SK-N-SH (cell line): ENCODE measurements around the gene MECP2. TPM values are rescaled to one million over a fixed set of nuclear protein-coding genes. Genes with fewer than 3 reads are reported as not detected.
"Not testable (repeated sequence)": the region's sequence is repeated elsewhere in the genome, so short reads cannot be mapped to it uniquely, and the experiment has no call there.

Source experiments
- CTCF ChIA-PET: fragments of 300-600, 350-600 bp; formaldehyde crosslinking; extraction: SDS; loops from one replicate; lab custom pipeline; 2021; lab: Yijun Ruan, JAX
- POLR2A ChIA-PET: fragments of 350-600 bp; sonication (Branson Sonifier 250); formaldehyde crosslinking; extraction: SDS; loops from one replicate; lab custom pipeline; 2020; ENCODE audit warnings: antibody characterized with exemption, inconsistent platforms; lab: Yijun Ruan, JAX
- DNase-seq: peaks from one replicate; pipeline ENCODE4 v3.0.0; 2012
- H2AFZ ChIP-seq: fragments of 200-600 bp; sonication (generic); 2 replicates; pipeline ENCODE4 v1.8.1; 2016; ENCODE audit warnings: antibody characterized with exemption, mild to moderate bottlenecking, low read depth
- H3F3A ChIP-seq: fragments of 200-600 bp; sonication (generic); replicated peaks from 2 replicates; pipeline ENCODE3; 2016; ENCODE audit warnings: antibody characterized with exemption, mild to moderate bottlenecking; ENCODE audit not compliant: insufficient read depth
- H3K27ac ChIP-seq, 2 experiments: fragments of 200-500 bp in 1 of 2; fragments of 200-600 bp in 1 of 2; sonication (Bioruptor generic) in 1 of 2; sonication (generic), shearing (Covaris generic) in 1 of 2; 2 replicates each; pipeline versions ENCODE4 v1.5.1 to v1.6.1; 2014 to 2016; ENCODE audit warnings: low read depth in 2 of 2, inconsistent platforms in 1 of 2, low read length in 1 of 2, mild to moderate bottlenecking in 1 of 2, mixed read lengths in 1 of 2
- H3K27me3 ChIP-seq: fragments of 200-600 bp; sonication (generic), shearing (Covaris generic); 2 replicates; pipeline ENCODE4 v1.6.1; 2016; ENCODE audit warnings: mixed run types; ENCODE audit not compliant: insufficient read depth
- H3K36me3 ChIP-seq, 2 experiments: fragments of 200-500 bp in 1 of 2; fragments of 200-600 bp in 1 of 2; sonication (Bioruptor generic) in 1 of 2; sonication (generic) in 1 of 2; replicated peaks in 1 of 2; 2 replicates each; pipeline versions ENCODE3 to v1.5.1; 2014 to 2016; ENCODE audit warnings: low read length in 1 of 2, mild to moderate bottlenecking in 1 of 2; ENCODE audit not compliant: insufficient read depth in 2 of 2, control insufficient read depth in 1 of 2
- H3K4me1 ChIP-seq, 2 experiments: fragments of 200-500 bp in 1 of 2; fragments of 200-600 bp in 1 of 2; sonication (Bioruptor generic) in 1 of 2; sonication (generic), shearing (Covaris generic) in 1 of 2; 2 replicates each; pipeline versions ENCODE4 v1.5.1 to v1.6.1; 2014 to 2016; ENCODE audit warnings: low read depth in 1 of 2, low read length in 1 of 2, mixed run types in 1 of 2; ENCODE audit not compliant: insufficient read depth in 2 of 2, control insufficient read depth in 1 of 2
- H3K4me2 ChIP-seq: fragments of 200-600 bp; sonication (generic), shearing (Covaris generic); 2 replicates; pipeline ENCODE4 v1.6.1; 2017; ENCODE audit warnings: mixed run types
- H3K4me3 ChIP-seq, 2 experiments: fragments of 200-500 bp in 1 of 2; fragments of 200-600 bp in 1 of 2; sonication (Bioruptor generic) in 1 of 2; sonication (generic), shearing (Covaris generic) in 1 of 2; 2 replicates each; pipeline versions ENCODE4 v1.5.1 to v1.8.1; 2014 to 2016; ENCODE audit warnings: low read depth in 2 of 2, inconsistent platforms in 1 of 2, low read length in 1 of 2, mild to moderate bottlenecking in 1 of 2, mixed read lengths in 1 of 2, moderate library complexity in 1 of 2
- H3K79me2 ChIP-seq: fragments of 200-600 bp; sonication (generic); 2 replicates; pipeline ENCODE4 v1.8.1; 2017; ENCODE audit warnings: mild to moderate bottlenecking; ENCODE audit not compliant: insufficient read depth
- H3K9ac ChIP-seq: fragments of 200-600 bp; sonication (generic); 2 replicates; pipeline ENCODE4 v1.6.1; 2017; ENCODE audit warnings: mixed run types
- H3K9me2 ChIP-seq: fragments of 200-600 bp; sonication (generic); 2 replicates; pipeline ENCODE4 v1.6.1; 2017; ENCODE audit warnings: mixed run types
- H3K9me3 ChIP-seq: fragments of 200-600 bp; sonication (generic); 2 replicates; pipeline ENCODE4 v1.6.1; 2017; ENCODE audit warnings: mixed run types, mild to moderate bottlenecking, moderate library complexity
- H4K20me1 ChIP-seq: fragments of 200-600 bp; sonication (generic); 2 replicates; pipeline ENCODE4 v1.6.1; 2017; ENCODE audit warnings: mild to moderate bottlenecking, mixed run types; ENCODE audit not compliant: insufficient read depth
- CHD2 ChIP-seq: fragments of 150-350 bp; IDR thresholded peaks from 2 replicates; pipeline ENCODE4 v1.6.1; 2018; ENCODE audit warnings: low read length; ENCODE audit not compliant: partially characterized antibody
- FOSL2 ChIP-seq: IDR thresholded peaks from 2 replicates; pipeline ENCODE4 v1.4.0; 2012; ENCODE audit warnings: low read depth, mild to moderate bottlenecking, moderate library complexity, borderline replicate concordance
- IRF3 ChIP-seq: fragments of 150-350 bp; IDR thresholded peaks from 2 replicates; pipeline ENCODE4 v1.6.1; 2016; ENCODE audit warnings: mild to moderate bottlenecking, low read depth, low read length
- MAX ChIP-seq: IDR thresholded peaks from 2 replicates; pipeline ENCODE4 v1.4.0; 2012; ENCODE audit warnings: low read depth
- NFIC ChIP-seq: IDR thresholded peaks from 2 replicates; pipeline ENCODE4 v1.4.0; 2012; ENCODE audit warnings: borderline replicate concordance
- NRF1 ChIP-seq: IDR thresholded peaks from 2 replicates; pipeline ENCODE4 v1.6.1; 2012; ENCODE audit warnings: low read depth, mild to moderate bottlenecking, low read length
- RAD21 ChIP-seq: IDR thresholded peaks from 2 replicates; pipeline ENCODE4 v1.6.1; 2012; ENCODE audit warnings: mild to moderate bottlenecking, low read length
- TEAD4 ChIP-seq: IDR thresholded peaks from 2 replicates; pipeline ENCODE4 v1.4.0; 2012; ENCODE audit warnings: mild to moderate bottlenecking, borderline replicate concordance; ENCODE audit not compliant: insufficient read depth
- YY1 ChIP-seq: IDR thresholded peaks from 2 replicates; pipeline ENCODE4 v1.4.0; 2012; ENCODE audit warnings: low read depth, mild to moderate bottlenecking
- ZBTB33 ChIP-seq: IDR thresholded peaks from 2 replicates; pipeline ENCODE4 v1.4.0; 2012; ENCODE audit warnings: low read depth, borderline replicate concordance
- WGBS: methylation state at CpG from one replicate; pipeline ENCODE4 v1.1.6; 2017; ENCODE audit warnings: low lambda C conversion rate; 5-methylcytosine and 5-hydroxymethylcytosine counted together
- polyA plus RNA-seq, 3 experiments: library from polyadenylated mRNA; depleted of rRNA; stranded (reverse); fragments of >200 nt; gene quantifications; 2 replicates each; pipeline ENCODE4 v1.2.3, GENCODE V29; 2012

Gene MECP2
- polyA plus RNA-seq, 1 of the 3 experiments (the other 2 are of a cell fraction) = 8.2 TPM

GRCh38 chrX:153981231-153981630 is 116.3 kb downstream of the MECP2 start:
- no peaks in the 10 kb centered on the region for H3K9me2 ChIP-seq
- 90% methylated on average over 3 of the region's 7 CpGs for WGBS
- POLR2A ChIA-PET = no interaction called here
- H3K27ac ChIP-seq = no peak overlapping the region
- no peaks in the 10 kb centered on the region for H3K27me3 ChIP-seq
- no peak overlapping the region for H3K4me2 ChIP-seq
- H3K9me3 ChIP-seq = no peaks in the 10 kb centered on the region
- H3K79me2 ChIP-seq = no peaks in the 10 kb centered on the region
- H3K9ac ChIP-seq = no peak overlapping the region
- H3K36me3 ChIP-seq = no peaks in the 10 kb centered on the region
- peaks cover 0 to 3% of the 10 kb centered on the region in 2 experiments; a peak in 1 of 4 replicates for H3K4me1 ChIP-seq
- no peak overlapping the region for H2AFZ ChIP-seq
- H4K20me1 ChIP-seq = no peaks in the 10 kb centered on the region
- TF ChIP-seq FOSL2 (no peak), RAD21 (no peak), NFIC (no peak), ZBTB33 (no peak), NRF1 (no peak)
- H3F3A ChIP-seq = no peaks in the 10 kb centered on the region
- no peak for DNase-seq
- CTCF ChIA-PET = interaction anchor here (0.8 kb wide), 1 partner anchor 34 kb away, joined by 4 read pairs; no protein-coding TSS in a partner anchor
- no peak overlapping the region for H3K4me3 ChIP-seq

- H3K27ac ChIP-seq, POLR2A ChIA-PET, H2AFZ ChIP-seq, H3K27me3 ChIP-seq, H3K9me2 ChIP-seq, H3K4me1 ChIP-seq, H3K4me3 ChIP-seq, DNase-seq, H3K4me2 ChIP-seq, H4K20me1 ChIP-seq, H3K36me3 ChIP-seq, H3K9ac ChIP-seq, H3K79me2 ChIP-seq, H3K9me3 ChIP-seq, CTCF ChIA-PET, H3F3A ChIP-seq: not testable (repeated sequence)
- 76% methylated on average over 4 of the region's 10 CpGs for WGBS
These were observed 117.1 kb downstream of the MECP2 start for GRCh38 chrX:153980394-153980793.

- H2AFZ ChIP-seq = no peak overlapping the region
- POLR2A ChIA-PET = interaction anchor here (1.3 kb wide), 1 partner anchor 44 kb away, joined by 3 read pairs; no protein-coding TSS in a partner anchor
- H3K9me2 ChIP-seq = no peaks in the 10 kb centered on the region
- H3K36me3 ChIP-seq = no peaks in the 10 kb centered on the region
- CTCF ChIA-PET = interaction anchor here (1.4 to 1.9 kb wide), 2 partner anchors 28 to 39 kb away, joined by 4 to 13 read pairs; no protein-coding TSS in a partner anchor
- H3K79me2 ChIP-seq = peaks cover 28% of the 10 kb centered on the region
- no peaks in the 10 kb centered on the region for H3K27me3 ChIP-seq
- H4K20me1 ChIP-seq = peaks cover 1% of the 10 kb centered on the region
- H3K27ac ChIP-seq = no peak overlapping the region; a peak in 1 of 4 replicates
- H3K4me3 ChIP-seq = no peak overlapping the region
- TF ChIP-seq IRF3 (no peak), NFIC (no peak), MAX (no peak), YY1 (no peak), CHD2 (no peak), TEAD4 (no peak)
- no peak overlapping the region for H3K4me2 ChIP-seq
- WGBS = 87% methylated on average over 3 of the region's 3 CpGs
- no peak overlapping the region for H3K9ac ChIP-seq
- DNase-seq = no peak
- H3K9me3 ChIP-seq = no peaks in the 10 kb centered on the region
- H3F3A ChIP-seq = peaks cover 7% of the 10 kb centered on the region
- H3K4me1 ChIP-seq = peaks cover 0 to 17% of the 10 kb centered on the region in 2 experiments; a peak in 1 of 4 replicates
These were observed 122.7 kb downstream of the MECP2 start for GRCh38 chrX:153974726-153975286.
